A549 (cell line): ENCODE data around the gene TRIM74. TPM values are rescaled to one million over a fixed set of nuclear protein-coding genes. Genes with fewer than 3 reads are reported as not detected.
"Not testable (repeated sequence)": the region's sequence is repeated elsewhere in the genome, so short reads cannot be mapped to it uniquely, and the experiment has no call there.

Experiments used
- ATAC-seq, 2 experiments: fragments of 200-7000 bp in 1 of 2; fragments of >200 bp in 1 of 2; cut with Nextera tagmentation in 1 of 2; cut with Tn5 transposase in 1 of 2; 3 replicates each; pipeline versions ENCODE4 v1.8.0 to v1.9.1; 2018 to 2020; ENCODE audit warnings: mild to moderate bottlenecking in 1 of 2, moderate library complexity in 1 of 2
- CTCF ChIA-PET: fragments of 300-600 bp; sonication (Branson Sonifier 250); formaldehyde crosslinking; extraction: SDS; loops from one replicate; lab custom pipeline; 2021; ENCODE audit warnings: antibody characterized with exemption, inconsistent platforms; lab: Yijun Ruan, JAX
- POLR2A ChIA-PET: fragments of 350-600 bp; formaldehyde crosslinking; extraction: SDS; loops from one replicate; lab custom pipeline; 2021; ENCODE audit warnings: antibody characterized with exemption, inconsistent platforms; lab: Yijun Ruan, JAX
- DNase-seq, 2 experiments: peaks; one replicate each; pipeline versions ENCODE4 v3.0.0 to v3.0.0-alpha.2; 2011 to 2016; ENCODE audit warnings: low read depth in 1 of 2, low spot score in 1 of 2
- FAIRE-seq: peaks from 2 replicates; lab custom pipeline; 2011; peaks lifted over from hg19 to GRCh38; lab: Jason Lieb, UNC
- H3K27ac ChIP-seq, 2 experiments: fragments of >200 bp; sonication (Bioruptor Twin); formaldehyde crosslinking; 3 replicates each; pipeline ENCODE4 v1.5.1; 2016 to 2017
- H3K4me1 ChIP-seq: fragments of >200 bp; sonication (Bioruptor Twin); formaldehyde crosslinking; 3 replicates; pipeline ENCODE4 v1.6.1; 2016
- H3K4me2 ChIP-seq: fragments of >200 bp; sonication (Bioruptor Twin); formaldehyde crosslinking; 3 replicates; pipeline ENCODE4 v1.6.1; 2016
- H3K4me3 ChIP-seq: fragments of >200 bp; sonication (Bioruptor Twin); formaldehyde crosslinking; 3 replicates; pipeline ENCODE4 v1.5.1; 2016
- H3K9me3 ChIP-seq: fragments of >200 bp; sonication (Bioruptor Twin); formaldehyde crosslinking; 3 replicates; pipeline ENCODE4 v1.6.1; 2016
- WGBS: methylation state at CpG from one replicate; pipeline ENCODE4 v1.1.6; 2017; ENCODE audit errors: missing lambda C conversion rate; 5-methylcytosine and 5-hydroxymethylcytosine counted together
- polyA plus RNA-seq, 4 experiments: library from polyadenylated mRNA; depleted of rRNA in 3 of 4; stranded (reverse); fragments of >200 nt; fragmentation: RNase III in 1 of 4; extraction: RNeasy Plus Mini Kit Qiagen cat#74134 plus additional on column Dnase treatment in 1 of 4; gene quantifications; 2 replicates in 3 of 4; 3 replicates in 1 of 4; pipeline ENCODE4 v1.2.3, GENCODE V29; 2011 to 2017

TRIM74 gene
- polyA plus RNA-seq, 2 of the 4 experiments (the other 2 are of a cell fraction) = 0.76 TPM; not detected in 1

DNA sequence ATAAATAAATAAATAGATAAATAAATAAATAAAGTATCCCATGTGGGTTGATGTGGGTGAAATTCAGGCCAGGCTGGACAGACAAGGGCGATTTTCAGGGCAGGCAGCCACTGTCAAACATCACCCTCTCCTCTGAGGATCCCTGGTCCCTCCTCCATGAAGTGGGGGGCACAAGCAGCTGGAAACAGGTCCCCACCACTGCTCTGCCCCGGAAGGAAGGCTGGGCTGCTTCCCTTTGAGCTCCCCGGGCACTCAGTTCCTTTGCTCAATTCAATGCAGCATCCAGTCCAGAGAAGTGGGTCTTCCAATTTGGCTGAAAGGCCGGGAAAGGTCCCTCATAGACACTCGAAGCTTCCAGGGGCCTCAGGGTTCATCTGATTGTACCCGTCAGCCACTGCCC lies 11.1 kb upstream of the TRIM74 start:
- DNase-seq, H3K4me1 ChIP-seq, H3K9me3 ChIP-seq, ATAC-seq, CTCF ChIA-PET, FAIRE-seq, H3K27ac ChIP-seq, H3K4me3 ChIP-seq, H3K4me2 ChIP-seq, POLR2A ChIA-PET: not testable (repeated sequence)
- 96% methylated on average over 2 of the region's 6 CpGs for WGBS

DNA sequence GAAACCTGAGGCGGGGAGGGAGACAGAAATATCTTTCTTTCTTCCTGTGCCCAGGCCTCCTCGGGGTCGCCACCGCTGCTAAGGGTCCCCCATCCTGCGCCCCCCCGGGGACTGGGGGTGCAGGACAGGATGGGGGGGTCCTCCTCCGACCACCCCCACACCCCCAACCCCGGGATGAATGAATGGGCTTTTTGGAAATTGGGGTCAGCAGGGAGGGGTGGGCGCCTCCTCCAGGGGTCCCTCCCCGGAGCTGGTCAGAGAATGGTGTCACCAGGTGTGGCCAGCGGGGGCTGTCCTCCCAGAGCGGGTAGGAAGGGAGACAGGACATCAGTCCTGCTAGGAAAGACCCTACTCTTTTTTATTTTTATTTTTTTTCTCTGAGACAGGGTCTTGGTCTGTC lies 7.2 kb upstream of the TRIM74 start:
- H3K4me1 ChIP-seq, H3K9me3 ChIP-seq, H3K27ac ChIP-seq, ATAC-seq, FAIRE-seq, DNase-seq, POLR2A ChIA-PET, H3K4me3 ChIP-seq, CTCF ChIA-PET, H3K4me2 ChIP-seq: not testable (repeated sequence)
- 100% methylated on average over 4 of the region's 12 CpGs for WGBS

DNA sequence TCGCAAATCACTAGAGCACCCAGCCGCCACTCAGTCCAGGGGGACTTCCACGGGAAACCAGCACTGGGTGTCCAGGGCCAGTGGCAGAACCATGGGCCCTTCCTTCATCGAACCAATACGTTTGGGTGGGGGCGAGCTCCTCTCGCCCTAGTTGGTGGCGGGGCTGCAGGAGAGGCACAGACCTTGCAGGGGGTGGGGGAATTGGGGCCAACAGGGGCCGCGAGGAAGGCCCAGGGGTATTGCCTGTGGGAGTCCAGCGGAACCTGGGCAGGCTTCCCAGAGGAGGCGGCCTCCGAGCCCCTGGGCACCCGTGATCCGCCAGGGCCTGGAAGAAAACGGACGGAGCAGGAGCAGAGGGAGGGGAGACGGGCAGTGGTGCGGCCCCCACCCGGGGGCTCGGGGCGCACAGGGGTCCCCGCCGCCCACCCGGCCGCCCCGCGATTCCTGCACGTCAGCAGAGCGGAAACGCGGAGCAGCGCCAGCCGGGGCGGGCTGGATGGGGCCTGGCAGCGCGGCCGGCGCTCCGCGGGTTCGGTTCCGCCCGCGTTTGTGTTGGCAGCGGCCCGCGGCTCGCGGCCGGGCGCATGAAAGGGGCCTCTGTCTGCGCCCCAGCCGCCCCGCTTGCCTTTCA lies 6.5 kb upstream of the TRIM74 start:
- 0 out of 6 replicates have a peak, but pooled peaks of 1 of the 2 experiments have one; percentile 13 for ATAC-seq
- FAIRE-seq, DNase-seq, H3K9me3 ChIP-seq, H3K27ac ChIP-seq, CTCF ChIA-PET, POLR2A ChIA-PET, H3K4me3 ChIP-seq, H3K4me1 ChIP-seq, H3K4me2 ChIP-seq: not testable (repeated sequence)
- WGBS = 96% methylated on average over 29 of the region's 55 CpGs

DNA sequence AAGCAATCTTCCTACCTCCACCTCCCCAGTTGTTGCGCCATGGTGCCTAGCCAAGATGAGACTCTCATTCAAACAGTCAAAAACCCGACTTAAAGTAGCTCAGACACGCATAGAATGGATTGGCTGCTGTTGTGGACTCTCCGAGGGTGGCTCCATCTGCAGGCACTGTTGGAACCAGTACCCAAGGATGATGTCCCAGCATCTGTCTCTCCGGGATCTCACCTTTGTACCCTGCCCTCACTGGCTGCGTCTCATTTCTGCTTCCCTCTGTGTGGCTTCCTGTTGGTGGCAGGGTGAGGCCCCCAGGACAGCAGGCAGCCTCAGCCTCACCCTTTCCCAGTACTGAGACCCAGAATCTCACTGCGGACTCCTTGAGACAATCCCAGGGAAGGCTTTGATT lies 5.5 kb upstream of the TRIM74 start:
- POLR2A ChIA-PET, DNase-seq: not testable (repeated sequence)
- WGBS = 90% methylated on average over 4 of the region's 7 CpGs

DNA sequence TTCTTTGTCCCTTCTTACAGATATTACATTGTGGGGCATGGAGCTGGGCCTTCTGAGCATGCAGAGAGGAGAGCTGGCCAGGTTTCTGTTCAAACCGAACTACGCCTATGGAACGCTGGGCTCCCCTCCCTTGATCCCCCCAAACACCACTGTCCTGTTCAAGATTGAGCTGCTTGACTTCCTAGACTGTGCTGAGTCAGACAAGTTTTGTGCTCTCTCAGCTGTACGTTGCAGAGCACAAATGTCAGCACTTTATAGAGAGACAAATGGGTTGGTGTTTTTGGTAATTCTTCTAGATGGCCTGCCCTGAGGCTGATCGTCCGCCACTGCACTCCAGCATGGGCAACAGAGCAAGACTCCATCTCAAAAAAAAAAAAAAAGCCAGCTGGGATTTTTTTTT lies 2.2 kb upstream of the TRIM74 start:
- H3K9me3 ChIP-seq, H3K4me1 ChIP-seq, H3K27ac ChIP-seq, H3K4me2 ChIP-seq, POLR2A ChIA-PET, DNase-seq, H3K4me3 ChIP-seq, FAIRE-seq, CTCF ChIA-PET: not testable (repeated sequence)
- peak in 1 of 2 experiments; percentile 30; a peak in 3 of 6 replicates for ATAC-seq
- WGBS = no CpG with 5 or more reads among the region's 6 CpGs

More for the DNA sequence above, 5.5 kb upstream of the TRIM74 start:
- H3K4me3 ChIP-seq, FAIRE-seq, H3K27ac ChIP-seq, CTCF ChIA-PET, H3K4me1 ChIP-seq, H3K9me3 ChIP-seq, H3K4me2 ChIP-seq: not testable (repeated sequence)
- ATAC-seq = peak; percentile 10 to 12; a peak in 3 of 6 replicates

DNA sequence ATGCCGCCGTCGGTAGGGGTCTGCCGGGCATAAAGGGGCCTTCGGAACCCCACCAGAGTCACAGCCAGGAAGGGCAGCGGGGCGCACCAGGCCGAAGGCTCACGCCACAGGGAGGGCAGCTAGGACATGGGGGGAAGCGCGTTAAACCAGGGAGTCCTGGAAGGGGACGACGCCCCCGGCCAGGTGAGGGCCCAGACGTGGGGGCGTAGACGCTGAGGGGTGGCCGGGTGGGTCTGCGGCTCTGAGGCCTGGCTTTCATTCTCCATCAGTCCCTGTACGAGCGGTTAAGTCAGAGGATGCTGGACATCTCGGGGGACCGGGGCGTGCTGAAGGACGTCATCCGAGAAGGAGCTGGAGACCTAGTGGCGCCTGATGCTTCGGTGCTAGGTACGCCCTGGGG lies 422 bp upstream of the TRIM74 start:
- H3K27ac ChIP-seq, POLR2A ChIA-PET, H3K9me3 ChIP-seq, FAIRE-seq, H3K4me1 ChIP-seq, ATAC-seq, CTCF ChIA-PET, H3K4me3 ChIP-seq, H3K4me2 ChIP-seq, DNase-seq: not testable (repeated sequence)
- WGBS = 82% methylated on average over 17 of the region's 29 CpGs

DNA sequence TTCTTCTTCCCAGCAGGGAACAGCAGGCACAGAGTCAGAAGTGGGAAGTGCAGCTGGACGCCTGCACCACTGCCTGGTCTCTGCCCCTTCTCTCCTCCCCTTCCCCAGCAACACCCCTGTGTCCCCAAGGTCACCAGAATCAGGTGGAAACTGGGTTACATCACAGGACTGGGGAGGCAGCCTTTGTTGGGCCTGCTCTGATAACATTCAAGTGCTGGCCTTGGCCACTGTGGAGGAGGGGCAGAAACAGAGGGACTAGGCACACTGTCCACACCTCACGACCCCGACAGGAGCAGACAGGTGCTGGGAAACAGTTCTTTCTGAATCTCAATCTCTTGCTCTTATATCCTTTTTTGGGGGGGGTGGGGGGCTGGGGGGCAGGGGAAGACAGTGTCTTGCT lies 2.4 kb downstream of the TRIM74 start:
- not testable (repeated sequence) for DNase-seq, FAIRE-seq
- WGBS = 86% methylated on average over 2 of the region's 3 CpGs

DNA sequence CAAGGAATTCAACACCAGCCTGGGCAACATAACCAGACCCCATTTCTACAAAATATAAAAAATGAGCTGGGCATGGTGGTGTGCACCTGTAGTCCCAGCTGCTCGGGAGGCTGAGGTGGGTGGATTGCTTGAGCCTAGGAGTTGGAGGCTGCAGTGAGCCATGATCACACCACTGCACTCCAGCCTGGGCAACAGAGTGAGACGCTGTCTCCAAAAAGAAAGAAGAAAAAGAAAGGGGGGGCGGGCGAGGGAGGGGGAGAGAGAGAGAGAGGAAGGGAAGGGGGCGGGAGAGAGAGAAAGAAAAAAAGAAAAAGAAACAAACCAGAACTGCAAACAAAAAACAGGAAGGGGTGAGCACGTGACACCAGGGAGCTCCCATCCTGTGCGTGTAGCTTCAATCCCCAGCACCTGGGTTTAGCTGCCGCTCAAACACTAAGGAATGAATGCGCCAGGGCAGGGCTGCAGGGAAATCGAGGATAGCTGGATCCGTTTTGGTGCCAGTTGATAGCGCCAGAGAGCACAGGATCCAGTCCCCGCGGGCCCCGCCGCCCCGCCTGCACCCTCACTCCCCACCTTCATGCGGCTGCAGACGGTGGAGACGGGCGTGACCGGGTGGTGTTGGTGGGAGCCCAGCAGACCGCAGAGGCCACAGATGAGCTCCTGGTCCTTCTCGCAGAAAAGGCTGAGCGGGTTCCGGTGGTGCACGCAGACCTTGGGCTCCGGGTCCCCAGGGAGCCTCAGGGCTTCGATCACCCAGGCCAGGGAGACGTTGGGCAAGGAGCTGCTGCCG lies 3.9 kb downstream of the TRIM74 start:
- POLR2A ChIA-PET, H3K4me2 ChIP-seq, H3K9me3 ChIP-seq, H3K27ac ChIP-seq, CTCF ChIA-PET, FAIRE-seq, H3K4me3 ChIP-seq, DNase-seq, H3K4me1 ChIP-seq: not testable (repeated sequence)
- 0 out of 6 replicates have a peak, but pooled peaks of 1 of the 2 experiments have one; percentile 9 for ATAC-seq
- no CpG with 5 or more reads among the region's 31 CpGs for WGBS

More for the DNA sequence above, 2.4 kb downstream of the TRIM74 start:
- H3K4me3 ChIP-seq, H3K9me3 ChIP-seq, CTCF ChIA-PET, H3K27ac ChIP-seq, POLR2A ChIA-PET, H3K4me2 ChIP-seq, H3K4me1 ChIP-seq: not testable (repeated sequence)
- ATAC-seq = peak; percentile 15 to 41; a peak in 3 of 6 replicates

DNA sequence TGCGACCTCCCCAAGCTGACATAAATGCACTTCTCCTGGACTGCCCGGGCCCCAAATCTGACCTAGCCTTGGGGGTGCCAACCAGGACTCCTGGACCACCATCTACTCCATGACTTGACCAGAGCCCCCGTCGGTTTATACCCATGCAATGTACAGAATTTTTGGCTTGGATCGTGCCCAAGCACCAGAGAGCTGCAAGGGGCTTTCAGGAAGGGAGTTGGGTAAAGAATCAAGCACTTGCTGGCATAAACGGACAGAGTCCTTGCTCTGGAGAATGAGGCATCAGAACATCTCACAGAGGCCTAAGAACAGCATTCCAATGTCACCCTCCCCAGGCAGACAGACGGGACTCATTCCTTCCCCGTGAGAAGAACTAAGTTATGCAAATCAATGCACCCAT lies 6.2 kb downstream of the TRIM74 start:
- CTCF ChIA-PET, DNase-seq, FAIRE-seq, H3K9me3 ChIP-seq, H3K4me3 ChIP-seq, H3K4me1 ChIP-seq, H3K27ac ChIP-seq, H3K4me2 ChIP-seq, ATAC-seq, POLR2A ChIA-PET: not testable (repeated sequence)
- WGBS = 86% methylated on average over 4 of the region's 8 CpGs

DNA sequence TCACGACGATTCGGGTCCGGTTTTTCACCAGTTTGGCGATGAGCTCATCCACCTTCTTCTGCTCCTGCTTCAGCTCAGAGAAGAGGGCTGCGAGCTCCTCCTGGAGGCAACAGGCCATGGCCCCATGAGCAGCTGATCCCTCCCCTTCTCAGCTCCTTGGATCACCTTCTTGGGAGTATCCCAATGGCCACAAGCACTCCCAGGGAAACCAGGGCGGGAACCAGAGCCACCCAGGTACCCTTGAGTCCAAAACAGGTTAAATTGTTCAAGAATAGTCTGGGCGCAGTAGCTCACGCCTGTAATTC lies 8.0 kb downstream of the TRIM74 start:
- H3K4me3 ChIP-seq, POLR2A ChIA-PET, DNase-seq, H3K4me1 ChIP-seq, ATAC-seq, H3K27ac ChIP-seq, CTCF ChIA-PET, H3K4me2 ChIP-seq, FAIRE-seq, H3K9me3 ChIP-seq: not testable (repeated sequence)
- no CpG with 5 or more reads among the region's 9 CpGs for WGBS

DNA sequence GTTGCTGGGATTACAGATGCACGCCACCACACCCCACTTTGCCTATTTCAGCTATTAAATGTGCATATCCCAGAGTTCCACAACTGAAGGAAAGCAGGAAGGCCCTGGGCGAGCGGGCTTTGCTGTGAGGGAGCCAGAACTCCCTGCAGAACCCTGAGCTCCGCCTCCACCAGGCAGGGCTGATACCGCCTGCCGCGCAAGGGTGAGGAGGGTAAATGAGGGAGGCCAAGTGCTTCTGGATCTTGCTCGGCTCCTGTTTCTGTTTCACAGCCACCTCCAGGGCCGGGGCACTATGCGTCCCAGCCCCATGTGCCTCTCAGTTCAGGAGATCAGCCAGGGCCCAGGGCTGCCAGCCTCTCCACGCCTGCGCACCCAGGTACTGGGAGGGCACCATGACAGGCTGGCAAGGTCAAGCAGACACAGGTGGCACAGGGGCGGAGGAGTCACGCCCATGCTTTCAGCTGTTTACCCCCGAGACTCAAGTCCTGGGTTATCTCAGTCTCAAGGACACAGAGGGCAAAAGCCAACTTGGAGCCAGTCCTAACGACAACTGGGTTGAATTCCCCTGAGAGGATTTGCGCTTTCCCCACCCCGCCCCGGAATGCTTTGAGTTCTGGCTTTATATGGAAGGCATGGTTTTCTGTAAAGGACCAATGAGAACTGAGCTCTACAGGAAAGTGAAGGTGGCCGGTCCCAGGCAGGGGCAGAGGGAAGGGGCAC lies 8.5 kb downstream of the TRIM74 start:
- POLR2A ChIA-PET, H3K4me3 ChIP-seq, H3K4me2 ChIP-seq, CTCF ChIA-PET, H3K27ac ChIP-seq, DNase-seq, FAIRE-seq, H3K9me3 ChIP-seq, H3K4me1 ChIP-seq, ATAC-seq: not testable (repeated sequence)
- no CpG with 5 or more reads among the region's 20 CpGs for WGBS
